GM19239 (cell line): ENCODE measurements around the gene PLCB1.
"Not testable (repeated sequence)": the region's sequence is repeated elsewhere in the genome, so short reads cannot be mapped to it uniquely, and the experiment has no call there.

Experiments
- DNase-seq: peaks from one replicate; pipeline ENCODE4 v3.0.0; 2011; ENCODE audit warnings: low spot score; ENCODE audit not compliant: insufficient read length
- FAIRE-seq: peaks from 2 replicates; lab custom pipeline; 2011; peaks lifted over from hg19 to GRCh38; lab: Jason Lieb, UNC

The PLCB1 gene

GRCh38 chr20:8547968-8548588, 416.0 kb downstream of the PLCB1 start:
- FAIRE-seq (no peak), DNase-seq (no peak)

GRCh38 chr20:8549192-8549591, 417.1 kb downstream of the PLCB1 start:
- FAIRE-seq (no peak), DNase-seq (no peak)

- FAIRE-seq (no peak), DNase-seq (no peak)
These were observed 425.6 kb downstream of the PLCB1 start for GRCh38 chr20:8557711-8558110.

- DNase-seq, result no peak
These were observed 430.3 kb downstream of the PLCB1 start for GRCh38 chr20:8562356-8562755.

GRCh38 chr20:8568075-8568474, 436.0 kb downstream of the PLCB1 start:
- FAIRE-seq (no peak), DNase-seq (no peak)

More at GRCh38 chr20:8562356-8562755, 430.3 kb downstream of the PLCB1 start:
- FAIRE-seq, result no peak

GRCh38 chr20:8569766-8570165, 437.7 kb downstream of the PLCB1 start:
- FAIRE-seq (no peak), DNase-seq (no peak)

- FAIRE-seq (no peak), DNase-seq (no peak)
These were observed 439.5 kb downstream of the PLCB1 start for GRCh38 chr20:8571611-8572010.

- DNase-seq (no peak), FAIRE-seq (no peak)
These were observed 441.6 kb downstream of the PLCB1 start for GRCh38 chr20:8573686-8574085.

- DNase-seq (no peak), FAIRE-seq (no peak)
These were observed 443.0 kb downstream of the PLCB1 start for GRCh38 chr20:8575114-8575513.

- FAIRE-seq (no peak), DNase-seq (no peak)
These were observed 446.2 kb downstream of the PLCB1 start for GRCh38 chr20:8578161-8578865.

- DNase-seq (no peak), FAIRE-seq (no peak)
These were observed 447.0 kb downstream of the PLCB1 start for GRCh38 chr20:8579035-8579434.

GRCh38 chr20:8581446-8582183, 449.5 kb downstream of the PLCB1 start:
- DNase-seq, result no peak
- FAIRE-seq, result no peak

- DNase-seq, result no peak
- FAIRE-seq, result no peak
These were observed 451.0 kb downstream of the PLCB1 start for GRCh38 chr20:8583012-8583565.

- no peak for DNase-seq
- FAIRE-seq, result no peak
These were observed 451.5 kb downstream of the PLCB1 start for GRCh38 chr20:8583566-8584043.

- DNase-seq (no peak), FAIRE-seq (no peak)
These were observed 455.2 kb downstream of the PLCB1 start for GRCh38 chr20:8587251-8587650.

GRCh38 chr20:8587810-8588209, 455.7 kb downstream of the PLCB1 start:
- no peak for DNase-seq
- FAIRE-seq, result no peak

GRCh38 chr20:8589956-8590355, 457.9 kb downstream of the PLCB1 start:
- DNase-seq (no peak), FAIRE-seq (no peak)

GRCh38 chr20:8600910-8601541, 469.0 kb downstream of the PLCB1 start:
- not testable (repeated sequence) for FAIRE-seq, DNase-seq

- DNase-seq, result peak; percentile 30
- peak; percentile 81 for FAIRE-seq
These were observed 469.5 kb downstream of the PLCB1 start for GRCh38 chr20:8601542-8601912.

- FAIRE-seq (no peak), DNase-seq (no peak)
These were observed 470.5 kb downstream of the PLCB1 start for GRCh38 chr20:8602389-8603116.
